Measurements from ENCODE around the gene IL5RA. TPM values are rescaled to one million over a fixed set of nuclear protein-coding genes. Genes with fewer than 3 reads are reported as not detected.

The IL5RA gene
- total RNA-seq, 4 donors from 2014 or later: 0.19 to 0.98 (median 0.28) TPM

DNA sequence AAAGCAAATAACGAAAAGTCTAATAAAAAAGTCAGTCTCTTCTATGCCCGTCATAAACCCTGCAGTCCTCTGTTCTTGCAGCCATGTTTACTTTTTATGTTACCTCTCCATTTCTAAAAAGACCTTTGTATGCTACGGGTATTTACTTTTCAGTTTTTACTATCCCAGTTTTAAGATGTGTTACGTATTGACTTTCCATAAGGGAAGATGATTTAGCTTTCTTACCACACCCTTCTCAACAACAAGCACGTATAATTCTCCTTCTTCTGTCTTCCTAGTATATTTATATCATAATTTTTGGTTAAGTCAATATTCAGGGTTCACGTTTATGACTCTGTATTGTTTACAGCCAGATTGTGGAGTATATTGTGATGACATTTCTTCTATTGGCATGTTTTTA is 27.4 kb upstream of the IL5RA start:
- TF ChIP-seq, protein P1, sequence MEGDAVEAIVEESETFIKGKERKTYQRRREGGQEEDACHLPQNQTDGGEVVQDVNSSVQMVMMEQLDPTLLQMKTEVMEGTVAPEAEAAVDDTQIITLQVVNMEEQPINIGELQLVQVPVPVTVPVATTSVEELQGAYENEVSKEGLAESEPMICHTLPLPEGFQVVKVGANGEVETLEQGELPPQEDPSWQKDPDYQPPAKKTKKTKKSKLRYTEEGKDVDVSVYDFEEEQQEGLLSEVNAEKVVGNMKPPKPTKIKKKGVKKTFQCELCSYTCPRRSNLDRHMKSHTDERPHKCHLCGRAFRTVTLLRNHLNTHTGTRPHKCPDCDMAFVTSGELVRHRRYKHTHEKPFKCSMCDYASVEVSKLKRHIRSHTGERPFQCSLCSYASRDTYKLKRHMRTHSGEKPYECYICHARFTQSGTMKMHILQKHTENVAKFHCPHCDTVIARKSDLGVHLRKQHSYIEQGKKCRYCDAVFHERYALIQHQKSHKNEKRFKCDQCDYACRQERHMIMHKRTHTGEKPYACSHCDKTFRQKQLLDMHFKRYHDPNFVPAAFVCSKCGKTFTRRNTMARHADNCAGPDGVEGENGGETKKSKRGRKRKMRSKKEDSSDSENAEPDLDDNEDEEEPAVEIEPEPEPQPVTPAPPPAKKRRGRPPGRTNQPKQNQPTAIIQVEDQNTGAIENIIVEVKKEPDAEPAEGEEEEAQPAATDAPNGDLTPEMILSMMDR (IDR thresholded peaks at IDR 0.05; ENCODE audit: low read depth): no peak

DNA sequence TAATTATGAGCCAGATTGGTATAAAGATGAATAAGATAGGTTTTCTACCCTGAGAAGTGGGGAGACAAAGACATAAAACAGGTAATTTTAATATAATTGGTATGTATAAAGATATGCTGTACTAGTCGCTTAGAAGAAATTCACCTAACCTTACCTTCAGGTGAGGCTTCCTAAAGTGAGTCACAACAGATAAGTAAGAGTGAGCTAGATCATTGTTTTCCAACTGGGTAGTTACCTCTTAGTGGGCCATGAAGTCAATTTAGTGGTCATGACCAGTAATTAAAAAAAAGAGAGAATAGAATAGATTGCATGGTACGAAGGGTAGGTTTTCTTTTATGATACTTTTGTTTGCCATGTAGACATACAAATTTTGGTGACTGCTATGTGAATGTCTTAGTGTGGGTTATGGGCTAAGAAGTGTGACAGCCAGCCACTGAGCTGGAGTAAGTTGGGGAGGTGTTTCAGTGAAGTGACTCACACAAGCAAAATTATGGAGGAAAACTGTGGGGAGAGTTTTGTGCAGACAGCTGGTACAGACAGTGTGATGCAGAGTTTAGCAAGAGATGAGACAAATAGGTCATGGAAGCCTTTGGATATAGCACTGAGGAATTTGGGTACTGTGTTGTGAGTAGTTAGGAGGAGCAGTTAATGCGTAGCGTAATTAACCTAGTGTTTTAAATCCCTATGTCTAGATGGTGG is 24.7 kb upstream of the IL5RA start:
- TF ChIP-seq, protein P1 (IDR thresholded peaks at IDR 0.05; ENCODE audit: low read depth): no peak

DNA sequence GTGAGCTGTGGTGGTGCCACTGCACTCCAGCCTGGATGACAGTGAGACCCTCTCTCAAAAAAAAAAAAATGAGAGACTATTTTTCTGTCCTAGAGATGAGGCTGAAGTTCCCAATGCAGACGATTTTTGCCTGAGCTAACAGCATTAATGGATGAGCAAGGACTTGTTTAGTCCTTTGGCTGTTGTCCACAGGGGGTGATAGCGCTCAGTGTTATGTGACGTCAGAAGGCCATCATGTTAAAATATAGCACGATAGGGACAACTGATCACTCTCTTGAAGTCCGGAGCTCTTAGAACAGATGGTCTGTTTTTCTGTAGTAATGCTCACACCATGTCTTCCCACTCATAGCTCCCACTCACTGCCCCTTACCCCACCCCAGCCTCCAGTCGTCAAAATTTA is 23.3 kb upstream of the IL5RA start:
- TF ChIP-seq, protein P1 (IDR thresholded peaks at IDR 0.05; ENCODE audit: low read depth): no peak

DNA sequence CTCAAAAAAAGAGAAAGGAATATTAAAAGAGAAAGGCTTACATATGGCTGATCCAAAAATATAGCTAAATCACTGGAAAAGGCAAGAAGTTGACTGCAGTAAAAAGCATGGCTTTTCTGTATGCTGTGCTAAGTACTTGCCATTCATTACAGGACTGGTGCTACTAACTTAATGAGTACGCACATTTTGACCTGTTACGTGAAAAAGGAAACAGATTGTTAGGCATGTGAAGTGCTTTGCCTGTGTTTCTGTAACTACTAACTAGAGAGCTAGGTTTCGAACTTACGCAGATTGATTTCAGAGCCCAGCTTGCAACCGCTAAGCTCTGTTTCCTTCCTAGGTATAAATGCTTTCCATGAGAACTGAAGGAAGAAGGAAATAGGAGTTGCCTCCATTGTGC is 19.4 kb upstream of the IL5RA start:
- TF ChIP-seq, protein P1 (IDR thresholded peaks at IDR 0.05; ENCODE audit: low read depth): no peak

DNA sequence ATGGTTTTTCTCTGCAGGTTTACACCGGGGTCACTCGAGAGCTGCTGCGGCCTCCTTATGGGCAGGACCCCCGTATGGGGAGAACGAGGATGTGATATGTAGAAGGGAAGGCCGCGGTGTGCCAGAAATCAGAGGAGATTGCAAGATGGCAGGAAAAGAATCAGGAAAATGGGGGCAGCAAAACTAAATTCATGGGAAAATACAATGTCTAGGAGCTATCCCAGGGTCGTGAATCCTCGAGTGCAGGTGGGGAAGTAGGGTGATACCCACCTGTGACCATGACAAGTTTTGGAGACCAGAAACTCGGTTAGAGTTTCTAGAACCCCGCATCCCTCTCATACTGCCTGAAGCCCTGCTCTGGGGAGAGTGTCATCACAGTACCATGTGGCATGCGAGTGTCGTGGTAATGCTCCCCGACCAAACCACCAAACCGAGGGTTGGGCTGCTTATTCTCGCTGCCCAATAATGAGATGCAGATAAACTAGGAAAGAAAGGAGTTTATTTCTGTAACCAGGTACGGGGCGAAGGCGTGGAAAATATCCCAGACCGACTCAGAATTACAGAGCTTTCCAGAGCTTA is 17.3 kb upstream of the IL5RA start:
- TF ChIP-seq, protein P1 (IDR thresholded peaks at IDR 0.05; ENCODE audit: low read depth): no peak

DNA sequence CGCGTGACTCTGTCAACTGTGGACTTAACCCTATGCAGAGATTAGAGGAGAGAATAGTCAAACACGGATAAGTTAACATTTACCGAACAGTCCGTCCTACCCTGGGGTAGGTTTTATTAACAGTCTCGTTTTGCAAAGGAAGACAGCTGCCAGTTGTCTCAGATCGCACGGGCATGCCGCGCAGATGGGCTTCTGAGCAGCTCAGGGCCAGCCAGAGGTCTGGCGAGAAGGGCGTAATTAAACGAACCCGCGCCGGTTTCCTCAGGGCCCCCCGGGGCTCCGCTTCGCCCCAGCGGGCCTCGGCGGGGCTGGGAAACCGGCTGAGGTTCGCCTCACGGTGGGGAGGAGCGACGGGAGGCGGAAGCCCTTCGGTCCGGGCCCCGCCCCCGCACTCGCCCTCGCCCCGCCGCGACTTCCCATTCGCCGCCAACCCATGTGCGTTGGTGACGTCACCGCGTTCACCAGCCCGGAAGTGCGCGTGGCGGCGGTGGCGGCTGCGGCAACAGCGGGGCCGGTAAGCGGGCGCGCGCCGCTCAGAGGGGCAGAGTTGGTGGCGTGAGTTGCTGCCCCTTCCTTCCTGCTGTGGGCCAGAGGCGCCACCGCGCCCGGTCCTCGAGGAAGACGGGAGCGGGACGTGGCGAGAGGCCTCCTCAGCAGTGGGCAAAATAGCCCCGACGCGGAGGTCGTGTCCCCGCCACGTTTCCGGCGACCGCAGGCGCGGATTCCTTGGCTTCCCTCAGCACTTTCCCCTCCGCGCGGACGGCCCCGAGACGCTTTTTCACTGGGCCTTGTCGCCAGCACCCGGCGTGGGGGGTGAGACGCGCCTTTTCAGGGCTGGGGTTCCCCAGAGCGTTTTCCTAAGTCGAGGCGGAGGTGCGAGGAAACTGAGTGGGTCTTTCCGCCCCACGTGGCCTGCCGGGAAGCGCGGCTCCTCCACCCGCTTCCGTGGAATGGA is 16.6 kb upstream of the IL5RA start, which contains the start of gene TRNT1:
TSS of gene TRNT1 (plus strand) at position 464 of the 955 bp plus-strand sequence. CDS start 2,101 bp downstream, outside the sequence.
- TF ChIP-seq, protein P1 (IDR thresholded peaks at IDR 0.05; ENCODE audit: low read depth): no peak

DNA sequence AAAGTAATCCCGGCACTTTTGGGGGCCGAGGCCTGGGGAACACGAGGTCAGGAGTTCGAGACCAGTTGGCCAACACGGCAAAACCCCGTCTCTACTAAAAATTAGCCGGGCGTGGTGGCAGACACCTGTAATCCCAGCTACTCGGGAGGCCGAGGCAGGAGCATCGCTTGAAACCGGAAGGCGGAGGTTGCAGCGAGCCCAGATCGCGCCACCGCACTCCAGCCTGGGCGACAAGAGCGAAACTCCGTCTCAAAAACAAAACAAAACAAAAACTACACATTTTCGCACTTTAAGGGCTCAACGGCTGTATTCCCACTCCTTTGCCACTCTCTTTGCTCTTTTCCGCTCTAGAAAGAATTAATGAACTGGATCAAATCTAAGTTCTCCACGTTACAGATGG is 15.8 kb upstream of the IL5RA start:
- TF ChIP-seq, protein P1 (IDR thresholded peaks at IDR 0.05; ENCODE audit: low read depth): no peak
